Adrenal gland (tissue), 5 donors: ENCODE data around the gene TGIF1.

Experiments
- POLR2A ChIP-seq, 2 donors: fragments of 450-650 bp; IDR thresholded peaks; one replicate each; pipeline ENCODE4 v1.6.1; 2017; ENCODE audit warnings: antibody characterized with exemption in 2 of 2, mild to moderate bottlenecking in 2 of 2, moderate library complexity in 1 of 2
- TF ChIP-seq, protein P1 (sequence below), 6 experiments: fragments of 450-650 bp in 4 of 6; fragments of 200-600 bp in 2 of 6; sonication (generic) in 1 of 6; IDR thresholded peaks; 1 replicate in 5 of 6; 2 replicates in 1 of 6; pipeline versions ENCODE4 v1.5.1 to v1.8.0; 2016 to 2021; ENCODE audit warnings: antibody characterized with exemption in 6 of 6, mild to moderate bottlenecking in 2 of 6, moderate library complexity in 1 of 6
- donor health status: DM: no; HTN: no; CAD: no.

DNA sequence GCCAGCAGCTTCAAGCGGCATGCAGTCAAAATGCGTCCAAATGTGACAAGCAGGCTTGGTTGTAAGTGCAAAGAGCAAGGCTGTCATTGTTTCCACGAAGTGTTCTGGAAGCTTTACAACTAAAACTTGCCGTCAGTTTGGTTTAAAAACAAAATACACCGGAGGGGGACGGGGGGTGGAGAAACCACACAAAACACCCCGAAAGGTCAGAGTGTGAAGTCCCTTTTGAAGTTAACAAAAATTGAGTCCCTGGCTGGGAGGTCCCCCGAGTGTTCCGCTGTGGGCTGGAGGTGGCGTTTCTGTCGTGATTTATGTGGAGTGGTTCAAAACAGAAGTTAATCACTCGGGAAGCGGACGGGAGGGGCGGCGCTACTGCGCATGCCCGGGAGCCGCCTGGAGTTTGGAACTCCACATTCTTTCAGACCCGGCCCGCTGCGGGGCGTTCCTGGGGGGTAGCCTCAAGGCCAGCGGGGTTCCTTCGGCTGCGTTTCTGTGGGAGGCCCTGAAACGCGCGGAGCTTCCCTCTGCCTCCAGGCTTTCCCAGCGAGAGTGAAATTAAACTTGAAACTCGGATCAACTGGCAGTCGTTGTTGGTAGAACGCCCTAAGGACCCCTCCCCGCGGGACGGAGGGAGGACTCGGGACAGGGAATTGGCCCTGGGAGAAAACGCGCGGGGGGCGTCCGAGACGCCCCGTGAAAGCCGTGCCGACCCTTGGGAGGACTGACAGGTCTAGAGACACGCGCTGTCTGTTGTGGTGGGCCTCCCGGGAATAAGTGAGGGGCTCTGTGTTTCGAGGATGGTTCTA lies 1.4 kb downstream of the TGIF1 start:
- TF ChIP-seq, protein P1, sequence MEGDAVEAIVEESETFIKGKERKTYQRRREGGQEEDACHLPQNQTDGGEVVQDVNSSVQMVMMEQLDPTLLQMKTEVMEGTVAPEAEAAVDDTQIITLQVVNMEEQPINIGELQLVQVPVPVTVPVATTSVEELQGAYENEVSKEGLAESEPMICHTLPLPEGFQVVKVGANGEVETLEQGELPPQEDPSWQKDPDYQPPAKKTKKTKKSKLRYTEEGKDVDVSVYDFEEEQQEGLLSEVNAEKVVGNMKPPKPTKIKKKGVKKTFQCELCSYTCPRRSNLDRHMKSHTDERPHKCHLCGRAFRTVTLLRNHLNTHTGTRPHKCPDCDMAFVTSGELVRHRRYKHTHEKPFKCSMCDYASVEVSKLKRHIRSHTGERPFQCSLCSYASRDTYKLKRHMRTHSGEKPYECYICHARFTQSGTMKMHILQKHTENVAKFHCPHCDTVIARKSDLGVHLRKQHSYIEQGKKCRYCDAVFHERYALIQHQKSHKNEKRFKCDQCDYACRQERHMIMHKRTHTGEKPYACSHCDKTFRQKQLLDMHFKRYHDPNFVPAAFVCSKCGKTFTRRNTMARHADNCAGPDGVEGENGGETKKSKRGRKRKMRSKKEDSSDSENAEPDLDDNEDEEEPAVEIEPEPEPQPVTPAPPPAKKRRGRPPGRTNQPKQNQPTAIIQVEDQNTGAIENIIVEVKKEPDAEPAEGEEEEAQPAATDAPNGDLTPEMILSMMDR (IDR thresholded peaks at IDR 0.05) = no peak
- peak; percentile 49 to 94 for TF ChIP-seq POLR2A (IDR thresholded peaks at IDR 0.05)
